Left hindlimb (tissue), 1 donor: ENCODE measurements around the gene CDCA5.

Experiments
- DNase-seq: peaks from one replicate; pipeline ENCODE4 v3.0.0-alpha.2; 2018

The CDCA5 gene

GRCh38 chr11:65083834-65084597 is at the start of gene CDCA5, which contains the start of gene ZFPL1:
TSS of gene CDCA5 (minus strand) at chr11:65084040. CDS start at chr11:65083978, 62 bp downstream.
TSS of gene ZFPL1 (plus strand) at chr11:65084222. CDS start at chr11:65084699, 477 bp downstream.
- peak; percentile 97 for DNase-seq

GRCh38 chr11:65132988-65133700 is 49.3 kb upstream of the CDCA5 start:
- no peak for DNase-seq

GRCh38 chr11:65132238-65132987 is 48.6 kb upstream of the CDCA5 start:
- no peak for DNase-seq

- DNase-seq = no peak
Observed at GRCh38 chr11:65131895-65132237, 48.0 kb upstream of the CDCA5 start.

- no peak for DNase-seq
Observed at GRCh38 chr11:65131417-65131776, 47.6 kb upstream of the CDCA5 start.

- DNase-seq = no peak
Observed at GRCh38 chr11:65130631-65131416, 47.0 kb upstream of the CDCA5 start.

GRCh38 chr11:65129649-65130441 is 46.0 kb upstream of the CDCA5 start:
- DNase-seq = no peak

- DNase-seq = no peak
Observed at GRCh38 chr11:65128182-65129145, 44.6 kb upstream of the CDCA5 start.

GRCh38 chr11:65127473-65128181 is 43.8 kb upstream of the CDCA5 start:
- DNase-seq = no peak

- DNase-seq = no peak
Observed at GRCh38 chr11:65126624-65127274, 42.9 kb upstream of the CDCA5 start.

GRCh38 chr11:65125197-65126056 is 41.6 kb upstream of the CDCA5 start:
- no peak for DNase-seq

- DNase-seq = no peak
Observed at GRCh38 chr11:65124480-65125196, 40.8 kb upstream of the CDCA5 start.

- DNase-seq = peak; percentile 97
Observed at GRCh38 chr11:65121865-65122696, 38.2 kb upstream of the CDCA5 start, which contains the start of the genes FAU and MRPL49. TSS of gene FAU (minus strand) at chr11:65122134. CDS start at chr11:65121813, 321 bp downstream. TSS of gene MRPL49 (plus strand) at chr11:65122321. CDS start at chr11:65122347, 26 bp downstream.

GRCh38 chr11:65121447-65121864 is 37.6 kb upstream of the CDCA5 start:
- DNase-seq = no peak

GRCh38 chr11:65120831-65121230 is 37.0 kb upstream of the CDCA5 start:
- no peak for DNase-seq

- no peak for DNase-seq
Observed at GRCh38 chr11:65119670-65119995, 35.8 kb upstream of the CDCA5 start.
